Activated CD4-positive, alpha-beta T cell treated with anti-CD3 and anti-CD28 coated beads, Interleukin-2, Interleukin-6, amounts not matched to agents 100 ng/mL and 50 ng/mL, durations not matched to agents 16 hours and 8 hours (primary cell): ENCODE measurements around the gene SLC19A2.

Experiments used
- DNase-seq: peaks from one replicate; pipeline ENCODE4 v3.0.0-alpha.2; 2020

Gene SLC19A2

DNA sequence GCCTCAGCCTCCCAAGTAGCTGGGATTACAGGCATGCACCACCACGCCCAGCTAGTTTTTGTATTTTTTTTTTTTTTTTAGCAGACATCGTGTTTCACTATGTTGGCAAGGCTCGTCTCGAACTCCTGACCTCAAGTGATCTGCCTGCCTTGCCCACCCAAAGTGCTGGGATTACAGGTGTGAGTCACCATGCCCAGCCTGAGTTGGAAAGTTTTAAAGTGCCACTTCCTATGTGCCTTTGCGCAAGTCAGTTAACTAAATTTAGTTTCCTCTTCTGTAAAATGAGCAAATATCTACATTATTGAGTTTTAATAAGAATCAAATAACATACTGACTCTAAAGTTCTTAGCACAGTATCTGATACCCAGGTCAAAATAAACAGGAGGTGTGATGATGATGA is 12.4 kb downstream of the SLC19A2 start:
- no peak for DNase-seq

GRCh38 chr1:169472738-169473137 is 13.0 kb downstream of the SLC19A2 start:
- DNase-seq: no peak

- no peak for DNase-seq
These were observed 16.8 kb downstream of the SLC19A2 start for GRCh38 chr1:169468982-169469381.

DNA sequence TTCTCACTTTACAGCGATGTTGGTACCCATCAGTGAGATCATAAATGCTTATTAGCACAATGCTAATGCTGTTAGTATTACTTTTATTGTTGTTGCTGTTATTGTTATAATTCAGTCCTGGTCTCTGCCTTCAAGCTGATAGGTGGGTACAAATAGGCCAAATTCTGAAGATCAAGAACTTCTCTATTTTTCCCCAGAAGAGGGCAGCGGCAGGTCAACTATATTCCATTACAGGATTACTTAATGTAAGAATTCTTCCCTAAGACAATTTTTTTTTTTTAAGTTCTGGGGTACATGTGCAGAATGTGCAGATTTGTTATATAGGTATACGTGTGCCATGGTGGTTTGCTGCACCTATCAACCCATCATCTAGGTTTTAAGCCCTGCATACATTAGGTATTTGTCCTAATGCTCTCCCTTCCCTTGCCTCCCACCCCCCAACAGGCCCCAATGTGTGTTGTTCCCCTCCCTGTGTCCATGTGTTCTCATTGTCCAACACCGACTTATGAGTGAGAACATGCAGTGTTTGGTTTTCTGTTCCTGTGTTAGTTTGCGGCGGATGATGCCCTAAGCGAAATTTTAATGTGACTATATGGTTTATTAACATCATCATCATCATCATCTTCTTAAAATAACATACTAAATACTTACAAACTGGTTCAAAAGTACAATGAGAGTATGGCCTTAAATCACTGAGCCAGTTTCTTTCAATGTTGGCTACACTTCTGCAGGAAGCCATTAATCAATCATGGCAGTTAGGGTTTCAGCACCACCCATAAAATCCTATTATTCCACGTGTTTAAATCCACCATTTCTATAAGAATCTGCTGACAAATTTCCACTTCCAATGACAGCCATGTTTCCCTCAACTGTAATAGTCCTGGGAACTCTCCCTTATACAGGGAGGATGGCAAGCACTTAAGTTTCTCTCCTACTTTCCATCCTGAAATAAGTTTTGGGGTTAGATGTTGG is 19.2 kb downstream of the SLC19A2 start:
- DNase-seq: peak; percentile 43

- no peak for DNase-seq
These were observed 20.5 kb downstream of the SLC19A2 start for GRCh38 chr1:169465281-169465680.

DNA sequence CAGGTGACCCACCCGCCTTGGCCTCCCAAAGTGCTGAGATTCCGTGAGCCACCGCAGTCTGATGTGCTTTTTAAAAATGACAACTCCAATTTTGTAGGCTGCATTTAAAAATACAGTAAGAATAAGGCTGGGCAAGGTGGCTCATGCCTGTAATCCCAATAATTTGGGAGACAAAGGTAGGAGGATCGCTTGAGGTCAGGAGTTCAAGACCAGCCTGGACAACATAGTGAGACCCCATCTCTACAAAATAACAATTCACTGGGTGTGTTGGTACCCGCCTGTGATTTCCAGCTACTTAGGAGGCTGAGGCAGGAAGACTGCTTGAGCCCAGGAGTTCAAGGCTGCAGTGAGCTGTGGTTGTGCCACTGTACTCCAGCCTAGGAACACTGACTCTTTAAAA is 23.4 kb downstream of the SLC19A2 start:
- no peak for DNase-seq

- DNase-seq: peak; percentile 45
These were observed 24.2 kb downstream of the SLC19A2 start for GRCh38 chr1:169461390-169462000.

DNA sequence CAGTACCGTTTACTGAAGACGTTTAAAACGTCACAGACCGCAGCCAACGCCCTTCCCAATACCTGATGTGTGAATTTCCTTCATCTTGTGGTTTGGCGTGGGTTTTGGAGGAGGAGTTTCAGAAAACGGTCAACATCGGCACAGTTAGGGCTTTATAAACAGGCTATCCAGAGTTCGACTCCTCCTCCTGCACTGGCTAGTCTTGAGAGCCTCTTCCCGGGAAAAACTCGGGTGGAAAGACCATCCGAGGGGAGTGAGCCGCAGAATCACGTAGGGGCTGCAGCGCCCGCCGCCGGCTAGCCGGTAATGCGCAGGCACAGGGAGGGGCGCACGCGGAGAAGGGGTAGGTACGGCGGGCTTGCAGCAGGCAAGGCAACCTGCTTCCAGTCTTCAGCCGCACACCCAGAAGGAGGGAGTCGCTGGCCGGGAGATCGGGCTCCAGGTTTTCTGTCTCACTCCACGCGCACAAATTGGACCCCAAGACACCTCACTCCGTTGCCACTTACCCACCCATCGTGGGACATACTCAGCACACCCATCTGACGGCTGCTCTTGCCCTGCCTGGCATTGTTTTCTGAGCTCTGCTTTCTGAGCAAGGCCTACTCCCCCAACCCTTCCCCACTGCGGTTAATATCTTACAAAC is 25.4 kb downstream of the SLC19A2 start:
- peak; percentile 50 for DNase-seq

DNA sequence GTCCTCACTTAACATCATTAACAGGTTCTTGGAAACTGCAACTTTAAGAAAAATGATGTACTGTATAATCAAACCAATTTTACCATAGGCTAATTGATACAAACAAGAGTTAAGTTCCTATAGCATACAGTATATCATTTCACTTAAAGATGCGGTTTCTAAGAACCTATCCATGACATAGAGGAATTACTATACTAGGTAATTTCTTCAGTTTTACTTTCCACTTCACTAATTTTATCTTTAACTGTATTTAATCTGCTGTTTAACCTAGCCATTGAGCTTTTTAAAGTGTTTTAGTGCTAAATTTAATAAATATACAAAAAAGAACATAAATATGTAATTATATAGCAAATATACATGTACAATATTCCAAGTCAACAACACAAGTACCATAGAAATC is 28.3 kb downstream of the SLC19A2 start:
- DNase-seq: no peak

DNA sequence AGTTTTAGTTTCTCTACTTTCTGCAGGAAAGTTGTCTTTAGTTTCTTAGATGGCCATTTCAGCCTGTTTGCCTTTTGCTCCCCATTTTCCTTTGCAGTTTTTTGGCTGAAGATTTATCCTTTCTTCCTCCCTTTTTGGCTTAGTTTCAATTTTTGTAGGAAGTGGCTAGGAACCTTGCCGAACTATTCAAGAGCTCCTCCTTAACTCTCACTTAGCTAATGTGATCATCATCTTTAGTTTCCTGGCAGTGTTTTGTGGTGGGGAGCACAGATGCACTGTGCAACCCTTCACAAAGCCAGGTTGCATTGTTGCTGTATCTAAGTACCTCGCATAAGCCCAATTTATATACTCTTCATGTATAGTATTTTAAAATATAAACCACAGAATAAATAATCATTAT is 29.7 kb downstream of the SLC19A2 start:
- no peak for DNase-seq

DNA sequence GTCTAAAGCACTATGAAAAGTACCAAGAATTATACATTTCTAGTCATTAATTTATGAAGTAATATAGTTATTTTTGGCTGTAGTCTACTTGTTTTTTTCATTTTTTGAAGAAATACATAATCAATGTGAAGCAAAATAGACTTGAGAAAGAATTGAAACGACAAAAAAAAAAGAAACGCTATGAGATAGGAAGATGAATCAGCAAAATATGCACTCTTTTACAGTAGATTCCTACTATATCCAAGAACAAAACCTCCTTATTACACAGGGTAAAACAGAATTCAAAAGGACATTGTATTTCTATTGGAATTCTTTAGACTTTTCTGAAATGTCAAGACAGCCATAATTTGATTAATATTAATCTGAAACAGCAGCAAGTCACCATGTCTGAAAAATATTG is 32.8 kb downstream of the SLC19A2 start:
- DNase-seq: no peak

- no peak for DNase-seq
These were observed 34.4 kb downstream of the SLC19A2 start for GRCh38 chr1:169451218-169451824.

GRCh38 chr1:169443923-169444322 is 41.8 kb downstream of the SLC19A2 start:
- DNase-seq: no peak

- DNase-seq: peak; percentile 75
These were observed 58.6 kb downstream of the SLC19A2 start, which contains the start of gene CCDC181 for GRCh38 chr1:169427081-169427641. CCDC181 (minus strand) TSS chr1:169427474; CDS start chr1:169424927, 2,547 bp downstream.

DNA sequence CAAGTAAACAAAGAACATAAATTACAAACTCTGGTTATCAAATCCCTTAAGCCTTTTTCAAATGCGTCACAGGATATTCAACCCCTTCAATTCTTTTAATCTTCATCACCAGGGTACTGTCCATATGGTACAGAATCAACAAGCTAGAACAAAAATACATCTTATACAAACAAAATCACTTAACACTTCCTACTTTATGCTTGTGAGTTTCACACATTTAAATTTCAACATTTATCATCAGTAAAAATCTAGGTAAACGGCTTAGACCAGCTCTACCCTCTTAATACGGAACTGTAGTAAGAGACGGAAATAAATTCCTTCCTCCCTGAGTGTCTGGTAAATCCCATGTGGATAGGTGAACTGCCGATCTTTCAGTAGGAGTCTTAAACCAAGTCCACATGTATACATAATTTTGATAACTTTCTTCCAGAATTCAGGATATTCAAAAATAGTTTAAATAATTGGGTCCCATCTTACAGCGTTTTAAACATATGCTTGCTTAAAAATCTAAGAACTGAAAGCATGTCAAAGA is 59.5 kb downstream of the SLC19A2 start:
- no peak for DNase-seq

- no peak for DNase-seq
These were observed 64.4 kb downstream of the SLC19A2 start for GRCh38 chr1:169421309-169421708.

DNA sequence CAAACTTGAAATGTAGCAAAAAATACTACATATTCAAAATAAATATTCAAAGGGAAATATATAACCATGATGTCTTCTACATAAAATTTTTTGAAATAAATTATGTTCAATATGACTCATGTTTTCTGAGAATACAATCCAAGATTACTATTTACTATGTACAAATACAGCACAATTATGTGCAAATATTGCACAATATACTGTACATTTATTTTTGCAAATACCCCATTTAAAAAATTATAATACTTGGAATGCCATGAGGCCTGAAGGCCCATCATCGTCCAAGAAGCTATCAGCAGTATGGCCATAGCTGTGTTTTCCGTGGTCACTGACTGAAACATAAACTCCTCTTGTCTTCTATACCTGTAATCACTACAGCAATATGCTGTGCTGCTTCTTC is 70.8 kb downstream of the SLC19A2 start:
- DNase-seq: no peak
